GM10847 (cell line): Measurements from ENCODE around the gene TCF3.

ENCODE experiments used
- POLR2A ChIP-seq: IDR thresholded peaks from 2 replicates; pipeline ENCODE4 v1.6.1; 2011; ENCODE audit not compliant: insufficient read length; ENCODE audit errors: extremely low read depth

Gene TCF3

DNA sequence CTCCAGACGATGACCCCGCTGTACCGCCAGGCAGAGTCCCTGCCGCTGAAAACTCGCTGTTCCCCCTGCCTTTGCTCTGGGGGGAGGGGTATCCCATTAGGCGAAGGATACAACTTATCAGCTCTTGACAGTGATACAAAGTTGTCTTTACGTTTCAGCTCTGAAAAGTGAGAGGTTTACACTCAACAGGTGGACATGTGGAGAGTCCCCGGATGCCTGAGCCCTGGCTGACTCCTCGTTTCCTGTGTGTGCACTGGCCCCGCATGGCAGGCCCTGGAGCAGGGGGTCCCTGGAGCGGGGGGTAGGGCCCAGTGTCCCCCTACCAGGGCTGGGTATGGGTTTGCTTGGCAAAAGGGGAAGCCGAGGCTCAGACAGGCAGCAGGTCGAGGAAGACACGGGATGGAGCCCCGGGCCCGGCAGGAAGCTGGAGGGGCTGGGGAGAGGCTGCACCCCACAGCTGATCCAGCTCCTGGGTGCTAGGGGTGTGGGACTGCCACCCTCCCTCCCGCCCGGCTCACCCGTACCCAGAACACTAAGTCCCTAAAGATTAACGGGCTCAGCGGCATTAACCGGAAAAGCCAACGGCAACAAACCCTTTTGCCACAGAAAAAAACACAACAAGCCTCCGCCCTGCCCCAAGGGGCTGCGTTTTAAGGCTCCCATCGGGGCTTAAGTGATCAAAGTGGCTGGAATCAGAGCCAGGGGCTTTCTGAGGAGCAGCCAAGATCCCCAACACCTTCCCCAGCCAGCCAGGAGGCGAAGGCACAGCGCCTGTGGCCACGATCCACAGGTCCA lies 5.6 kb downstream of the TCF3 start:
- no peak for TF ChIP-seq POLR2A

DNA sequence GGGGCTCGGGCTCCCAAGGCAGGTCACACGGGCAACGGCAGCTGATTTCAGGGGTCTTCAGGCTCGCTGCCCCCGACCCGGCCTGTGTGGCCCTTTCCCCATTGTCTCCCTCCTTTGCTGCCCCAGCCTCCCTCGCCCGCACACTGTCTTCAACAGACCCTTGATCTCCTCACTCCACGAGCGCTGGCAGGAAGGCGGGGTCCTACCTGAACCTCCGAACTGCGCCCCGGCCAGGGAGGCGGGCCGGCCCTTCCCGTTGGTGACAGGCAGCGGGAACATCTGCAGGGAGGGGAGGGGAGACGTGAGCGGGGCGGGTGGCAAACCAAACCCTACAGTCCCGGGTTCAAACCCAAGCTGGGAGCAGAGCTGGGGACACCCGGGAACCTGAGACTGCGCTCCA lies 6.3 kb downstream of the TCF3 start:
- no peak for TF ChIP-seq POLR2A

DNA sequence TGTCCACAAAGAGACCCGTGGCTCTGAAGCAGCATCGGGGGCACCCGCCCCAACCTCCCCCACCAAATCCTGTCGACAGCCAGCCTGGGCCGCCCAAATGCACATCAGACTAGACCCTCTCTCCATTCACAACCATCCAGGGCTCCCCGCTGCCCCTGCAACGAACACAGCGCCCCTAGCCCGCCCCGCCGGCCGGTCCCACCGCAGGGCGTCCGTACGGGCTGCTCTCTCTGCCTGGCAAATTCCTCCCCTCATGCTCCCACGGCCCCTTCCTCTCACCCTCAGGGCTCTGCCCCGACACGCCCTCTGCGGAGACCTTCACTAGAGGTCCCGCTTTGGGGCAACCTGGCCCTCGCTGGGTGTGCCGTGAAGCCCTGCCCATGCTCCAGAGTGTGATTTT lies 7.1 kb downstream of the TCF3 start:
- no peak for TF ChIP-seq POLR2A

DNA sequence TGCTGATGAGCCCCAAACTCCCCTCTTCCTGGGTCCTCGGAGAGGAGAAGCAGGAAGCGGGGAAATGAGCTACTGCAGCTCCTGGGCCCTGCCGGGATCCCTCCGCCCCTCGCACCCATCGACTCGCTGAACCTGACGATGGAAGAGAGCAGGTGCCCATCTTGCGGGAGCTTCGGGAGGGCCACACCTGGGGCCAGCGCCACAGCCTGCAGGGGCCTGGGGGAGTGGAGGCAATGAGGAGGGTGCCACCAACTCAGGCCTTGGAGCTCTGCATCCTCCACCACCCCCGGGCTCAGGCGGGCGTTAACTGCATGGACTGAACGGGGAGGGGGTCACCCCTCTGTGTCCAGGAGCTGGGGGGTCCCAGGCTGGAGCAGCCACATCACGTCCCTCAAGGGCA lies 8.3 kb downstream of the TCF3 start:
- no peak for TF ChIP-seq POLR2A

DNA sequence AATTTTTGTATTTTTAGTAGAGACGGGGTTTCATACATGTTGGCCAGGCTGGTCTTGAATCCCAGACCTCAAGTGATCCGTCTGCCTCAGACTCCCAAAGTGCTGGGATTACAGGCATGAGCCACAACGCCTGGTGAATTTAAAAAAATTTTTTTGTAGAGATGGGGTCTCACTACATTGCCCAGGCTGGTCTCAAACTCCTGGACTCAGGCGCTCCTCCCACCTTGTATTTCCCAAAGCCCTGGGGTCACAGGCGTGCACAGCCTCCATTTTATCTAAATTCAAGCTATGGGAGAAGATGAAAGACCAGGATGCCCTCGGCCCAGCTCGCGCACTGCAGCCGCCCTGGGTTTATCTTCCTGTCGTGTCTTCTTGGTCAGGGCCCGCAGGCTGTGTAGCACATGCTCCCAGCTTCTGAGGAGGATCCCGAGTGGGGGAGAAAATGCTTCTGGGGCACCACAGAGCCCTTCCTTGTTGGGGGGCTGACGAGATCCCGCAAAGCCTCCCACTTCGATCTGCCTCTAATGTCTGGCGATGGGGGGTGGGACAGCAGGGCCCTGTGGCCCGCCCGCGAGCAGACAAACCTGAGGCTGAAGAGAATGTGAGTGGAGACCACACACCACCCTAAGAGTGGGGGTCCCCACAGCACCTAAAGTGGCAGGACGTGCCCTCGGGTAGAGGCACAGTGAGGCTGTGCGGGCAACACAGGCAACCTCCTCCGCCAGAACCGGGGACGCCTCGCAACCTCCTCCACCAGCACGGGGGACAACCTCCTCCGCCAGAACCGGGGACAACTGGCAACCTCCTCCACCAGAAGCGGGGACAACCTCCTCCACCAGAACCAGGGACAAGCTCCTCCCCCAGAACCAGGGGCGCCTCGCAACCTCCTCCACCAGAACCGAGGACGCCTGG lies 15.8 kb downstream of the TCF3 start:
- TF ChIP-seq POLR2A, result no peak

DNA sequence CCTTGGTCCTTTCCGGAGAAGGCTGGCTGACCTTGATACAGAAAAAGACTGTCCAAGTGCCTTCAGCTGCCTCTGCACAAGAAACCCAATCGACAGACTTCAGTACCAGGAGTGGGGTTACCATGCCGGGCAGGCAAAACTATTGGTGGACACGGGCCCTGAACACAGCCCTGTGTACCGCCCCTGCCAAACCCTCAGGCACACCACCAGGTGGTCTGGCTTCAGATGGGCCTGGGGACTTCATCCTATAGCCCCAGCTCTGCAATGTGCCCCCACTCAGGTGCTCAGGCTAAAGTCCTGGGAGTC lies 17.5 kb downstream of the TCF3 start:
- no peak for TF ChIP-seq POLR2A

DNA sequence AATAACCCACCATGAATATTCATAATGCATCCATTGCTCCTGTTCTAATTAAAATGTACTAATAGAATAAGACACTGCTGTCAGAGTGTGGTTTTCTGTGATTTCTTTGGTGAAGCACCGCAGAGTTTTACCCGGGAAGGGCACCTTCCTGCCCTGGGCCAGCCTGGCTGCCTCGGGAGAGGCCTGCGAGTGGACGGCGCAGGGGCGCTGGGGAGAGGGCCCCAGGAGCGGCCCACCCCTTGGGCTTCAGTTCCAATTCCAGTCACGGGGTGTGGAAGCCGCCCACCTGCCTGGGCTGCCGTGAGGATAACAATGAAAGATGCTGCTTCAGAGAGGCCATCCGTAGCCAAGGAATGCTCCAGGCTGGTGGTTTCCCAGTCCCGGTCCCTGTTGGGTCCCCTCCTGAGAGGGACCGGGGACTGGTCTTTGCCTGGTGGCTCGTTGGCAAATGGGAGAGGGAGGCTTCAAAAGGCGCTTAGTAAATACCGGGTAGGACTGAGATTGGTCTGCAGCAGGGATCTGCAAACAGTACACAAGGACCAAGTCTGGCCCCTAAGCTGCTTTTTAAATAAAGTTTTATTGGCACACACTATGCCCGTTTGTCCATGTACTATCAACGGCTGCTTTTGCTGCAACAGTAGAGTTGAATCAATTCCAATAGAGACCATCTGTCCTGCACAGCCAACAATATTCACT lies 18.0 kb downstream of the TCF3 start:
- no peak for TF ChIP-seq POLR2A

DNA sequence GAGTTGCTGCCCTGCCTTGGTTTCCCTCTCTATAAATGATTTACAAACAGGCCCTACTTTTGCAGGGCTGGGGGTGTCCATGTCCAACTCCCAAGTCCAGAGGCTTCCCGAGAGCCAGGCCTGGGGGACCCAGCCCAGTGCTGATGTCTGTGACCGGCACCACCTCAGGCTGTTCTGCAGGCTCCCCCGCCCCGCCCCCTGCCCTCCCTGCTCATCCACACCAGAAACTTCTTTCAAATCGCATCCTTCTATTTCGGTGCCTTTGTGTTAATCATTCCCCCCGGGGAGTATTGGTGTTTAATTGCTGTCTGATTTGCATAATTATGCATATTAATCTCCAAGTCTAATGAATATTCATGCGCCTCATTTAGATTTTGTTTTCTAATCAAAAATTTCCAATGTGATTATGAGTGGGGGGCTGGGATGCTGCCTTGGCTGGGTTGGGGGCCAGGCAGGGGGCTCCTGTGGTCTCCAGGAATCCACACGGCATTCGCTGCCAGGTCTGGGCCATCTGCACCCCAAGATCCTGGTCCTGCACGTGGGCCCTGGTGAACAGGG lies 19.1 kb downstream of the TCF3 start:
- no peak for TF ChIP-seq POLR2A

DNA sequence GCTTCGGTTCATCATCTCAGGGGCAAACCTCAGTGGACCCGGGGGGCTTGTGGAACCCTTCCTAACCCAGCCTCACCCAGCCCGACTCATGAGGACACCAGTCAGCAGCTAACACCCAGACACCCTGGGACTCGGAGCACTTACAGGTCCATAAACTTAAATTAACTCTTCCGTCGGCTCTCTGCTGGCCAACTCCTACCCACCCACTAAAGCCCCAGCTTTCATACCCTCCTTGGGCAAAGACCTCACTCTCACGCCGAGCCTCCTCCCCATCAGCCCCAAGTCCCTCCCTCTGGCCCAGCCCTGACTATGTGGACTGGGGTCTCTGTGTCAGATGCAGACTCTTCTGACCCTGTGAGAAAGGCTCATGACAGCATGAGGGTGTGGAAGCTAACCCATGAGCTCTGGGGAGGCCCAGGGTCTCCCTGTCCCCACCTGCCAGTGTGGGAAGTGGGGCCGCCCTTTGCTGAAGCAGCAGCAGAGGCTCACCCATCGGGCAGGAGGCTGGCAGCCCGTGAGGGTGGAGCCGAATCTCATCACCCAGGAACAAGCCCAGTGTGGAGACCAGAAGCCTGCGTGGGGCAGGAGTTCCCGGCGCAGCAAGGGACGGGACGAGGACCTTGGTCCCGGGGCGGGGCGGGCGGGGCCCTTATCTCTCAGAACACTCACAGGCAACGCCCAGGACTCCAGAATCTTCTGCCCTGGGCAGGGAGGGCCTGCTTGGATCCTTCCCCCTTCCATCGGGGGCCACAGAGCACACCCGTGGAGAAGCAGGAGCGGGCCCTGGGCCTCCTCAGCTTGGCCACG lies 19.8 kb downstream of the TCF3 start:
- TF ChIP-seq POLR2A, result no peak

DNA sequence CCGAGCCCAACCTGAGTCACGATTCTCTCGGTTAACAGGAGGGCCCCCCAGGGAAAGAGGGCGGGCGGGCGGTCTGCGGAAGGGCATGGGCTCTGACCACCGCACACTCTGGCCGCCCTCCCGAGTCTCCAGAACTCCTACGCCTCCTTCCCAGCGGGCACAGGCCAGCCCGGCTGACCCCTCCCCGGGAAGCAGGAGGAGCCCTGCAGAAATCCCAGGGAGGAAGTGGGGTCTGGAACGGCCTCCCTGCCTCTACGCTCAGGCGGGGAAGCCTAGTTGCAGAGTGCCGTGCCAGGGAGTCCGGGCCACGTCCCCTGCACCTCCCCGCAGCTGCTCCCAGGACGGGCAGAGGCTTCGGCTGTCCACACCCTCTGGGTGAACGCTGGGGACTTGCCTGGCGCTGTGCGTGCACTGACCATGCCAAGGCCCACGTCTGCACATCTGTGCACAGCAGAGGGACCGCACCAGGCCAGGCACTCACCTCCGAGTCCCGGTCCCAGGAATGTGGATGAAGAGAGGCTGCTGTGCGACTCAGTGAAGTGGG lies 20.8 kb downstream of the TCF3 start:
- TF ChIP-seq POLR2A, result no peak

DNA sequence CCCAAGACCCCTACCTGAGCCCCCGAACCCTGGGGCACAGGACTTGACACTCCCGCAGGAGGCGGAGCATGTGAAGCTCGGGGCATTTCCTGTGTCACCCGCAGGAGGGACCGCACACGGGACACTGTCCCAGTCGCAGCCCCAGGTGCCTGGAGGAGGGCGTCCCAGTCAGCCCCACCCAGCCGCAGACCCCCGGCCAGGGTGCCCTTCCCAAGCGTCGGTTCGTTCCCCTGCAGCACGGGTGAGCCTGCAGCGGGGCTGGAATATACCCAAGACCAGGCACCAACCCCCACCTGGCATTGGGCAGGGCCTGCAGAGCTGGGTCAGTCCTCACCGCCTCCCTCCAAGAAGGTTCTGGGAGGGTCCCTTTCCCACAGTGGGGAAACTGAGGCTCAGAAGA lies 21.6 kb downstream of the TCF3 start:
- TF ChIP-seq POLR2A, result no peak

DNA sequence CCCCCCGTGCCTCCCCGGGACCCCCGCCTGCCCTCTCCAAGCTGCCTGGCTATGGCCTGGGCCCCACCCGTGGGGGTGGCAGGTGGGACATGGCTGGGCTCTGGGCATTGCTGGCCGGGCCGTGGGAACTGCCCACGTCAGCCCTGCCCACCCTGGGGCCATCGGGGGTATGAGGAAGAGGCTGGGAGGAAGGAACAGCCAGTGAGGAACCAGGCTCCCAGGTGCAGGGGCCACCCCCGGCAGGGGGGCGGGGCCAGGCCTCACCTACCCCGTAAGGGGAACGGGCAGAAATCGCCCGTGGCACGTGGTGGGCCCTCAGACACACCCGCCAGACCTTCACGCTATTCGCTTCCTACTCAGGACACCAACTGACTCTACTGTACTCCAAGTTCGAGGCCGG lies 22.4 kb downstream of the TCF3 start:
- TF ChIP-seq POLR2A, result no peak

DNA sequence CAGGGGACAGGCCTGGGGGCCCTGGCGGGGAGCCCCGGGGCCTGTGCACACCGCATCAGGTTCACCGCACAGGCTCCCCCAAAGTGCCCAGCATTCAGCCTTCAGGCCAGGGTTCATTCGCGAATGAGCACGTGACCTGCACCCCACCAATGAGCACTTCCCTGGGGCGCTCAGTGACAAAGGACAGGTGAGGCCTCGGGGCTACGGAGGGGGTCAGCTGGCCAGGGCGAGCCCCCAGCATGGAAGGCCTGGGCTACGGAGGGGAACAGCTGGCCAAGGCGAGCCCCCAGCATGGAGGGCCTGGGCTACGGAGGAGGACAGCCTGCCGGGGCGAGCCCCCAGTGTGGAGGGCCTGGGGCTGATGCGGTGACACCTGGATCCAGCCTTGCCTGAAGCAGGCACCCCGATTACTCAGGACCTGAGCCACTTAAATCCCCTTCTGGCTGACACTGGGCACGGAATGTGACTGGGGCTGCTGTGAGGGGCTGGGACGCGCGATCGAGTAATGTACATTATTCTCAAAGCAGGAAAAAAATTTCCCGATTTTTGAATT lies 23.1 kb downstream of the TCF3 start:
- TF ChIP-seq POLR2A, result no peak

DNA sequence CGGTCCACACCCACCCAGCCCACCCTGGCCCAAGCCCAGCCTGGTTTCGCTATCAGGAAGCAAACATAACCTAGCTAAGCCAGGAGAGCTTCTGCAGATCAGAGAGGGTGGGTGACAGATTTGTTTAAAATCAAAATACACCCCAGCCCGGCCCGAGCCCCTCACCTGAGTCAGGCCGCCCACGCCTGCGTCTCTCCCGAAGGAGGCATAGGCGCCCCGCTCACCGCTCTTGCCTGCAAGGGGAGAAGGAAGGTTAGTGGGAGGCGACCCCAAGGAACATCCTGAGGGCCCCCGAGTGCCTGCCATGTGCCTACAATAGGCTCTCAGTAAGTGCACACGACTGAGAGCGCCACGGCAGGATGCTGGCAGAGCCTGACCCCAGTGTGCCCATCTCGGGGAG lies 25.2 kb downstream of the TCF3 start:
- TF ChIP-seq POLR2A, result no peak
